GM23338 (cell line): ENCODE data around the gene SLC41A3. TPM values are rescaled to one million over a fixed set of nuclear protein-coding genes. Genes with fewer than 3 reads are reported as not detected.

Source experiments
- ATAC-seq: fragments of 200-7000 bp; cut with Tn5 transposase; 3 replicates; pipeline ENCODE4 v1.9.1; 2020
- DNase-seq: peaks from one replicate; pipeline ENCODE4 v3.0.0-alpha.2; 2015; ENCODE audit warnings: low spot score
- H2AFZ ChIP-seq: fragments of 200-600 bp; sonication (generic); 2 replicates; pipeline ENCODE4 v1.8.0; 2016; ENCODE audit warnings: antibody characterized with exemption, mild to moderate bottlenecking, moderate library complexity
- H3F3A ChIP-seq: fragments of 200-600 bp; sonication (generic); replicated peaks from 2 replicates; pipeline ENCODE4 v1.8.0; 2017; ENCODE audit warnings: antibody characterized with exemption, mixed run types, low read depth
- H3K27ac ChIP-seq: fragments of 200-600 bp; sonication (generic); 2 replicates; pipeline ENCODE4 v1.6.1; 2016; ENCODE audit warnings: low read depth
- H3K27me3 ChIP-seq: fragments of 200-600 bp; sonication (generic); 2 replicates; pipeline ENCODE4 v1.8.0; 2016; ENCODE audit warnings: mild to moderate bottlenecking, mixed run types, moderate library complexity; ENCODE audit not compliant: insufficient read depth
- H3K36me3 ChIP-seq: fragments of 200-600 bp; sonication (generic); 2 replicates; pipeline ENCODE4 v1.8.0; 2016; ENCODE audit warnings: mild to moderate bottlenecking; ENCODE audit not compliant: insufficient read depth
- H3K4me1 ChIP-seq: fragments of 200-600 bp; sonication (generic); 2 replicates; pipeline ENCODE4 v1.8.0; 2016; ENCODE audit warnings: mild to moderate bottlenecking, moderate library complexity; ENCODE audit not compliant: insufficient read depth
- H3K4me2 ChIP-seq: fragments of 200-600 bp; sonication (generic); 2 replicates; pipeline ENCODE4 v1.7.1; 2017; ENCODE audit warnings: mixed run types
- H3K4me3 ChIP-seq: fragments of 200-600 bp; sonication (generic); 2 replicates; pipeline ENCODE4 v1.6.1; 2016; ENCODE audit warnings: mixed run types
- H3K79me2 ChIP-seq: fragments of 200-600 bp; sonication (generic); replicated peaks from 2 replicates; pipeline ENCODE4 v1.8.0; 2017; ENCODE audit warnings: mild to moderate bottlenecking; ENCODE audit not compliant: insufficient read depth
- H3K9me2 ChIP-seq: fragments of 200-600 bp; sonication (generic); 2 replicates; pipeline ENCODE4 v1.8.0; 2017; ENCODE audit not compliant: insufficient read depth
- H4K20me1 ChIP-seq: fragments of 200-600 bp; sonication (generic); replicated peaks from 2 replicates; pipeline ENCODE4 v1.8.0; 2017; ENCODE audit warnings: mild to moderate bottlenecking; ENCODE audit not compliant: insufficient read depth
- H3K27ac Mint-ChIP-seq: 2 replicates; pipeline ENCODE4 v1.8.0; 2020; ENCODE audit warnings: inconsistent platforms, mild to moderate bottlenecking, moderate library complexity, mixed read lengths
- H3K27me3 Mint-ChIP-seq: 3 replicates; pipeline ENCODE4 v1.8.0; 2022; ENCODE audit warnings: low read depth, mild to moderate bottlenecking, moderate library complexity, mixed read lengths, inconsistent platforms; ENCODE audit not compliant: insufficient read depth, poor library complexity
- H3K36me3 Mint-ChIP-seq: 3 replicates; pipeline ENCODE4 v1.8.0; 2021; ENCODE audit warnings: low read depth, mild to moderate bottlenecking, inconsistent platforms, moderate library complexity, mixed read lengths
- H3K4me1 Mint-ChIP-seq: 3 replicates; pipeline ENCODE4 v1.8.0; 2020; ENCODE audit warnings: mild to moderate bottlenecking, inconsistent platforms, mixed read lengths
- H3K4me3 Mint-ChIP-seq: 3 replicates; pipeline ENCODE4 v1.8.0; 2021; ENCODE audit warnings: moderate library complexity, mild to moderate bottlenecking, inconsistent platforms, mixed read lengths
- H3K9me3 Mint-ChIP-seq: 3 replicates; pipeline ENCODE4 v1.8.0; 2020; ENCODE audit warnings: moderate library complexity, mild to moderate bottlenecking, inconsistent platforms, mixed read lengths
- CREB1 ChIP-seq: fragments of 250-450 bp; sonication (Bioruptor Pico); IDR thresholded peaks from 2 replicates; pipeline ENCODE4 v1.5.0; 2020; ENCODE audit warnings: low read depth, mild to moderate bottlenecking, moderate library complexity
- EZH2 ChIP-seq: fragments of 200-600 bp; sonication (generic); IDR thresholded peaks from one replicate; pipeline ENCODE4 v1.8.0; 2017; ENCODE audit warnings: antibody characterized with exemption, mild to moderate bottlenecking, low read depth; ENCODE audit not compliant: unreplicated experiment
- EZH2phosphoT487 ChIP-seq: fragments of 200-600 bp; sonication (generic); IDR thresholded peaks from one replicate; pipeline ENCODE4 v1.8.1; 2018; ENCODE audit warnings: antibody characterized with exemption; ENCODE audit not compliant: unreplicated experiment
- JUNB ChIP-seq: IDR thresholded peaks from one replicate; pipeline ENCODE4 v1.6.1; 2016; ENCODE audit warnings: antibody characterized with exemption; ENCODE audit not compliant: unreplicated experiment
- NANOG ChIP-seq: IDR thresholded peaks from 2 replicates; pipeline ENCODE4 v1.6.1; 2016; ENCODE audit warnings: antibody characterized with exemption, borderline replicate concordance
- POLR2AphosphoS5 ChIP-seq: IDR thresholded peaks from 2 replicates; pipeline ENCODE4 v1.6.1; 2016; ENCODE audit warnings: antibody characterized with exemption, low read depth
- STAT1 ChIP-seq: IDR thresholded peaks from one replicate; pipeline ENCODE4 v1.6.1; 2016; ENCODE audit warnings: antibody characterized with exemption; ENCODE audit not compliant: unreplicated experiment
- ZNF114 ChIP-seq: fragments of 250-450 bp; sonication (Bioruptor Pico); IDR thresholded peaks from 2 replicates; pipeline ENCODE4 v1.5.0; 2020; ENCODE audit warnings: mild to moderate bottlenecking, moderate library complexity
- ZNF331 ChIP-seq: fragments of 250-450 bp; sonication (Bioruptor Pico); IDR thresholded peaks from 2 replicates; pipeline ENCODE4 v1.5.0; 2020; ENCODE audit warnings: low read depth, mild to moderate bottlenecking, moderate library complexity
- ZNF462 ChIP-seq: fragments of 250-450 bp; sonication (Bioruptor Pico); IDR thresholded peaks from 2 replicates; pipeline ENCODE4 v1.5.0; 2020; ENCODE audit warnings: mild to moderate bottlenecking, moderate library complexity
- polyA plus RNA-seq: library from polyadenylated mRNA; unstranded; fragments of >200 nt; fragmentation: Nextera tagmentation; extraction: Ambion mirVana; gene quantifications from 2 replicates; pipeline ENCODE4 v1.2.1, GENCODE V29; 2016
- total RNA-seq: library from RNA; depleted of rRNA; stranded (reverse); fragments of >200 nt; shearing (Covaris generic); gene quantifications from 2 replicates; pipeline ENCODE4 v1.2.3, GENCODE V29; 2014

SLC41A3 gene
- total and polyA plus RNA-seq, 2 experiments from 2014 or later: 12.1 to 29.8 TPM

DNA sequence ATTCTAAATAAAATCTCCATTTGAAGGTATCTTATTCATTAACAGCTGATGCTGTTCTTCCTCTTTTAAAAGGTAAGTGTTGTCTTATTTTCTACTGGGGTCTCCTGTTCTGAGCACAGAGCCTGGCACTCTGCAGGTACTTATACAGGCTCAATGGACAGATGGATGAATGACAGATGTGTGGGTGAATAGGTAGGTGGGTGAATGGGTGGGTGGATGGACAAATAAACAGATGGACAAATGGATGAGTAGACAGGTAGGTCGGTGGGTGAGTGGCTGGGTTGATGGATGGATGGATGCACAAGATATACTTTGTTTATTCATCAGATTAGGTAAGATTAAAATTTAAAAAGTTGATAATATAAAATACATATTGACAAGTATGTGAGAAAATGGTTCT is 53.5 kb downstream of the SLC41A3 start (continued):
- TF ChIP-seq ZNF462 (CRISPR knock-in tag) (no peak), EZH2 (no peak), NANOG (no peak), EZH2phosphoT487 (no peak), JUNB (no peak)

- Histone ChIP-seq H3K27ac (no peak overlapping the region), H2AFZ (no peak overlapping the region), H3F3A (no peaks in the 10 kb centered on the region), H3K9me2 (no peaks in the 10 kb centered on the region; the same call in 1 of the 2 replicates), H3K36me3 (peaks cover 9% of the 10 kb centered on the region), H3K79me2 (no peaks in the 10 kb centered on the region), H3K27me3 (no peaks in the 10 kb centered on the region), H3K4me1 (0 out of 2 replicates have a peak, but pooled peaks cover 8% of the 10 kb centered on the region), H3K4me3 (no peak overlapping the region), H3K4me2 (no peak overlapping the region), H4K20me1 (no peaks in the 10 kb centered on the region)
- DNase-seq (no peak), ATAC-seq (no peak)
- Mint-ChIP-seq H3K4me3 (no peak overlapping the region), H3K9me3 (peaks cover 36% of the 10 kb centered on the region), H3K27ac (no peak overlapping the region), H3K4me1 (peaks cover 13% of the 10 kb centered on the region), H3K27me3 (peaks cover 12% of the 10 kb centered on the region), H3K36me3 (peaks cover 44% of the 10 kb centered on the region)
- no peak for TF ChIP-seq POLR2AphosphoS5
- no peak for TF ChIP-seq ZNF331 (CRISPR knock-in tag)
- no peak for TF ChIP-seq STAT1
- TF ChIP-seq CREB1 (CRISPR knock-in tag): no peak
- TF ChIP-seq EZH2: no peak
- no peak for TF ChIP-seq NANOG
- no peak for TF ChIP-seq ZNF114 (CRISPR knock-in tag)
- TF ChIP-seq ZNF462 (CRISPR knock-in tag): no peak
- no peak for TF ChIP-seq JUNB
Measured at GRCh38 chr3:126029241-126029640, 54.7 kb downstream of the SLC41A3 start.
